ENCODE measurements around the gene SCLY. TPM values are rescaled to one million over a fixed set of nuclear protein-coding genes. Genes with fewer than 3 reads are reported as not detected.

SCLY gene
- polyA plus RNA-seq, 2 of the 4 experiments (the other 2 are of a cell fraction), result 19.0 to 28.3 TPM

- ChIA-PET CTCF (no interaction called here), POLR2A (no interaction called here)
- DNase-seq (ENCODE audit: low read depth in 1 of 2, low spot score in 1 of 2) (no peak), ATAC-seq (no peak), FAIRE-seq (no peak)
- Histone ChIP-seq H3K4me1 (no peaks in the 10 kb centered on the region), H3K9me3 (peaks cover 13% of the 10 kb centered on the region), H3K4me2 (no peak overlapping the region), H3K27ac (no peak overlapping the region), H3K4me3 (no peak overlapping the region)
- WGBS (ENCODE audit: missing lambda C conversion rate), result 39% methylated on average over 9 of the region's 11 CpGs
- TF ChIP-seq, protein P1, sequence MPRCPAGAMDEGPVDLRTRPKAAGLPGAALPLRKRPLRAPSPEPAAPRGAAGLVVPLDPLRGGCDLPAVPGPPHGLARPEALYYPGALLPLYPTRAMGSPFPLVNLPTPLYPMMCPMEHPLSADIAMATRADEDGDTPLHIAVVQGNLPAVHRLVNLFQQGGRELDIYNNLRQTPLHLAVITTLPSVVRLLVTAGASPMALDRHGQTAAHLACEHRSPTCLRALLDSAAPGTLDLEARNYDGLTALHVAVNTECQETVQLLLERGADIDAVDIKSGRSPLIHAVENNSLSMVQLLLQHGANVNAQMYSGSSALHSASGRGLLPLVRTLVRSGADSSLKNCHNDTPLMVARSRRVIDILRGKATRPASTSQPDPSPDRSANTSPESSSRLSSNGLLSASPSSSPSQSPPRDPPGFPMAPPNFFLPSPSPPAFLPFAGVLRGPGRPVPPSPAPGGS (IDR thresholded peaks at IDR 0.05), result no peak
- TF ChIP-seq MAZ (IDR thresholded peaks at IDR 0.05; ENCODE audit: borderline replicate concordance, low read depth, low read length), result no peak
- no peak for TF ChIP-seq MYC (IDR thresholded peaks at IDR 0.05; ENCODE audit: borderline replicate concordance, low read length)
- TF ChIP-seq RNF2 (IDR thresholded peaks at IDR 0.05; ENCODE audit: borderline replicate concordance, low read depth), result no peak
- TF ChIP-seq USF2 (IDR thresholded peaks at IDR 0.05), result no peak
- no peak for TF ChIP-seq SREBF2 (IDR thresholded peaks at IDR 0.05)
- no peak for TF ChIP-seq CEBPB (IDR thresholded peaks at IDR 0.05)
These were observed 56.7 kb downstream of the SCLY start for GRCh38 chr2:238117199-238118154.

DNA sequence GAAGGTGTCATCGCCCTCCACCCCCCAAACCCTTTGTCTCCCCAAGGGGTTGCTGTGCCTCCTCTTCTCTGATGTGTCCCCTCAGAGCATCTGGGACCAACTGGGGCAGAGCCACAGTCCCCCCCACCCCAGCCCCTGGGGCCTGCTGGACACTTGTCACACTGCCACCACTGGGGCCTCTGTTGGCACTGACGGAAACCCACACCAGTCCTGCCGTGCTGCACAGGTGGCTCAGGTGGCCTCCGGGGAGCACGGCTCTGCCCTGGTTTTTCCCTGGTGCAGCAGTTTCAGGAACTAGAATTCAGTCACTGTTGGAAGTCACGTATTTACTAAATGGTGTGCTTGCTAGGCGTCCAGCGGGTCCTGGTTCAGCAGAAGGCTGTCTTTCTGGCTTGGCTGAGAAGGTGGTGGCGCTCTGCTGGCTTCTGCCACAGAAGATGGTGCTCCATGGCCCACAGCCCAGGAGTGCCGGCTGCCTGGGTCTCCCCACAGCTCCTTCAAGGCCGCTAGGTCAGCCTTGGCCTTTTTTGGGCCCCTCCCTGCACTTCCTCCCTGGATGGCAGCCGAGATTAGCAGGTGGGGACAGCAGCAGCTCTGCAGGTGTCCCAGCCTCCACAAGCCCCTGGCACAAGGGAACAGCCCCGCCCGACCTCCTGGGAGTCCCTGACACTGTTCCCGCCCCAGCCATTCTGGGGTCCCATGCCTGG, 59.1 kb downstream of the SCLY start:
- ChIA-PET POLR2A (no interaction called here), CTCF (interaction anchor here (0.9 to 1.1 kb wide), 2 partner anchors 12 to 19 kb away, joined by 3 to 4 read pairs; no protein-coding TSS in a partner anchor)
- TF ChIP-seq RARB (CRISPR knock-in tag; IDR thresholded peaks at IDR 0.05) (no peak), FOSB (CRISPR knock-in tag; IDR thresholded peaks at IDR 0.05) (no peak), CBX2 (IDR thresholded peaks at IDR 0.05; ENCODE audit: borderline replicate concordance, low read depth) (no peak), MAZ (IDR thresholded peaks at IDR 0.05; ENCODE audit: borderline replicate concordance, low read depth, low read length) (no peak), EHF (CRISPR knock-in tag; IDR thresholded peaks at IDR 0.05) (no peak), REST (IDR thresholded peaks at IDR 0.05) (no peak), CHD4 (IDR thresholded peaks at IDR 0.05; ENCODE audit: borderline replicate concordance) (no peak), KDM5A (IDR thresholded peaks at IDR 0.05) (no peak), PBX3 (IDR thresholded peaks at IDR 0.05) (no peak), FOXS1 (CRISPR knock-in tag; IDR thresholded peaks at IDR 0.05) (no peak), TP53 (CRISPR knock-in tag; IDR thresholded peaks at IDR 0.05) (no peak), ESRRA (IDR thresholded peaks at IDR 0.05; ENCODE audit: borderline replicate concordance, low read length) (no peak), SREBF2 (IDR thresholded peaks at IDR 0.05) (no peak)
- ATAC-seq (peak in 1 of 2 experiments; percentile 17; a peak in 2 of 6 replicates), DNase-seq (ENCODE audit: low read depth in 1 of 2, low spot score in 1 of 2) (no peak), FAIRE-seq (no peak)
- Histone ChIP-seq H3K4me3 (no peak overlapping the region), H3K9me3 (no peaks in the 10 kb centered on the region), H3K4me1 (no peaks in the 10 kb centered on the region), H3K27ac (no peak overlapping the region), H3K4me2 (no peak overlapping the region)
- WGBS (ENCODE audit: missing lambda C conversion rate), result 30% methylated on average over 7 of the region's 15 CpGs
